HG02970 (cell line): ENCODE data around the gene PRXL2B.
"Not testable (repeated sequence)": the region's sequence is repeated elsewhere in the genome, so short reads cannot be mapped to it uniquely, and the experiment has no call there.

Experiments
- ATAC-seq: cut with Tn5 transposase; IDR thresholded peaks from one replicate; pipeline ENCODE4 v1.9.1; 2021; ENCODE audit warnings: mild to moderate bottlenecking, moderate library complexity, moderate number of reproducible peaks; ENCODE audit not compliant: unreplicated experiment, low FRiP score

PRXL2B gene

GRCh38 chr1:2549367-2550029 is 37.1 kb upstream of the PRXL2B start:
- not testable (repeated sequence) for ATAC-seq

- ATAC-seq, result not testable (repeated sequence)
Measured at GRCh38 chr1:2550309-2550861, 36.2 kb upstream of the PRXL2B start.

GRCh38 chr1:2551544-2551943 is 35.0 kb upstream of the PRXL2B start:
- ATAC-seq, result not testable (repeated sequence)

- ATAC-seq, result no peak
Measured at GRCh38 chr1:2552189-2552588, 34.4 kb upstream of the PRXL2B start.

GRCh38 chr1:2553076-2553475 is 33.5 kb upstream of the PRXL2B start:
- ATAC-seq, result not testable (repeated sequence)

GRCh38 chr1:2553871-2554620 is 32.5 kb upstream of the PRXL2B start:
- no peak for ATAC-seq

- no peak for ATAC-seq
Measured at GRCh38 chr1:2554621-2555387, 31.8 kb upstream of the PRXL2B start.

- peak; percentile 32 for ATAC-seq
Measured at GRCh38 chr1:2555634-2556276, 30.8 kb upstream of the PRXL2B start.

- ATAC-seq, result peak; percentile 23
Measured at GRCh38 chr1:2556277-2556677, 30.3 kb upstream of the PRXL2B start, which contains the start of gene TNFRSF14. TNFRSF14 (plus strand) TSS chr1:2556371; CDS start chr1:2556665, 294 bp downstream.

GRCh38 chr1:2556678-2557481 is 29.7 kb upstream of the PRXL2B start:
- no peak for ATAC-seq

GRCh38 chr1:2557482-2558400 is 28.8 kb upstream of the PRXL2B start:
- ATAC-seq, result no peak

- ATAC-seq, result no peak
Measured at GRCh38 chr1:2558420-2558819, 28.2 kb upstream of the PRXL2B start.

- ATAC-seq, result no peak
Measured at GRCh38 chr1:2558861-2559260, 27.7 kb upstream of the PRXL2B start.

GRCh38 chr1:2559509-2560298 is 26.9 kb upstream of the PRXL2B start:
- ATAC-seq, result no peak

- ATAC-seq, result no peak
Measured at GRCh38 chr1:2560299-2561073, 26.1 kb upstream of the PRXL2B start.

GRCh38 chr1:2561446-2561845 is 25.1 kb upstream of the PRXL2B start:
- ATAC-seq, result no peak
